ENCODE data around the gene FAM200A. TPM values are rescaled to one million over a fixed set of nuclear protein-coding genes. Genes with fewer than 3 reads are reported as not detected.
A peak's percentile ranks its signal among the peaks of the same experiment; 100 is the strongest.

Gene FAM200A
- total and polyA plus RNA-seq, 2 of the 13 experiments (the other 11 are each of a cell fraction or from before 2014, with no cell fraction given), result 4.7 to 6.3 TPM

GRCh38 chr7:99558306-99559174 lies 6.6 kb upstream of the FAM200A start, which contains the start of gene ZNF655 (continued):
- peak; percentile 24; the same call in 1 of the 2 replicates for TF ChIP-seq RERE (CRISPR knock-in tag; IDR thresholded peaks at IDR 0.05; ENCODE audit: low read depth)
- TF ChIP-seq ARNT (IDR thresholded peaks at IDR 0.05), result no peak
- 0 out of 2 replicates have a peak, but pooled peaks have one; percentile 63 for TF ChIP-seq ZNF589 (CRISPR knock-in tag; conservative IDR thresholded peaks at IDR 0.05)
- no peak for TF ChIP-seq ZBTB40 (IDR thresholded peaks at IDR 0.05)
- peak; percentile 47; the same call in 1 of the 2 replicates for TF ChIP-seq ZBTB40 (CRISPR knock-in tag; IDR thresholded peaks at IDR 0.05)
- no peak; the same call in 1 of the 2 replicates for TF ChIP-seq NFYB (CRISPR knock-in tag; IDR thresholded peaks at IDR 0.05)
- no peak for TF ChIP-seq ATF4 (CRISPR knock-in tag; IDR thresholded peaks at IDR 0.05)
- TF ChIP-seq CCAR2 (optimal IDR thresholded peaks at IDR 0.05; ENCODE audit: low read depth, low read length), result no peak
- TF ChIP-seq RFX1 (IDR thresholded peaks at IDR 0.05), result no peak
- no peak for TF ChIP-seq AKAP8 (CRISPR knock-in tag; IDR thresholded peaks at IDR 0.05)
- TF ChIP-seq ZNF597 (CRISPR knock-in tag; IDR thresholded peaks at IDR 0.05), result no peak
- no peak; the same call in 1 of the 2 replicates for TF ChIP-seq GATAD2A (CRISPR knock-in tag; IDR thresholded peaks at IDR 0.05)

Data from HepG2 (cell line).